SK-N-SH treated with all-trans-retinoic acid at 6 μM for 48 hours (cell line): ENCODE results near the gene AKAP6.

Experiments used
- ATAC-seq: fragments of 200-7000 bp; cut with Tn5 transposase; 3 replicates; pipeline ENCODE4 v1.9.1; 2020; ENCODE audit warnings: mild to moderate bottlenecking, moderate library complexity
- ARNTL ChIP-seq: fragments of 450-650 bp; formaldehyde crosslinking; IDR thresholded peaks from 2 replicates; pipeline ENCODE4 v1.5.0; 2020; ENCODE audit warnings: low read depth, mild to moderate bottlenecking, moderate library complexity, borderline replicate concordance
- ESRRG ChIP-seq: fragments of 250-450 bp; sonication (Bioruptor Pico); IDR thresholded peaks from 2 replicates; pipeline ENCODE4 v1.6.1; 2021; ENCODE audit warnings: mild to moderate bottlenecking
- ISL1 ChIP-seq: fragments of 250-450 bp; sonication (Bioruptor Pico); IDR thresholded peaks from 2 replicates; pipeline ENCODE4 v2.1.2; 2022; ENCODE audit warnings: mild to moderate bottlenecking, moderate library complexity
- OSR1 ChIP-seq: fragments of 250-450 bp; sonication (Bioruptor Pico); IDR thresholded peaks from 2 replicates; pipeline ENCODE4 v1.8.0; 2022; ENCODE audit warnings: moderate library complexity, mild to moderate bottlenecking, inconsistent platforms
- PPARA ChIP-seq: fragments of 250-450 bp; sonication (Bioruptor Pico); IDR thresholded peaks from 2 replicates; pipeline ENCODE4 v1.5.0; 2020; ENCODE audit warnings: mild to moderate bottlenecking, borderline replicate concordance
- RARB ChIP-seq: fragments of 250-450 bp; sonication (Bioruptor Pico); IDR thresholded peaks from 2 replicates; pipeline ENCODE4 v1.8.0; 2021; ENCODE audit warnings: mild to moderate bottlenecking, moderate library complexity
- TCF4 ChIP-seq: fragments of 250-450 bp; sonication (Bioruptor Pico); IDR thresholded peaks from 2 replicates; pipeline ENCODE4 v1.8.0; 2021; ENCODE audit warnings: mild to moderate bottlenecking, moderate library complexity, borderline replicate concordance
- TOX ChIP-seq: fragments of 250-450 bp; sonication (Bioruptor Pico); IDR thresholded peaks from 2 replicates; pipeline ENCODE4 v1.8.0; 2021; ENCODE audit warnings: mild to moderate bottlenecking, moderate library complexity, borderline replicate concordance
- ZC3H10 ChIP-seq: fragments of 250-450 bp; sonication (Bioruptor Pico); IDR thresholded peaks from 2 replicates; pipeline ENCODE4 v1.5.1; 2021; ENCODE audit warnings: mild to moderate bottlenecking, moderate library complexity
- ZFP3 ChIP-seq: fragments of 250-450 bp; sonication (Bioruptor Pico); IDR thresholded peaks from 2 replicates; pipeline ENCODE4 v1.5.0; 2020; ENCODE audit warnings: mild to moderate bottlenecking, moderate library complexity
- ZFP30 ChIP-seq: fragments of 450-650 bp; formaldehyde crosslinking; IDR thresholded peaks from 2 replicates; pipeline ENCODE4 v1.5.0; 2022; ENCODE audit warnings: mild to moderate bottlenecking, moderate library complexity
- ZNF565 ChIP-seq: fragments of 450-650 bp; formaldehyde crosslinking; conservative IDR thresholded peaks from 2 replicates; pipeline ENCODE4 v1.5.0; 2020; ENCODE audit warnings: low read depth, mild to moderate bottlenecking, moderate library complexity
- ZNF8 ChIP-seq: fragments of 450-650 bp; formaldehyde crosslinking; IDR thresholded peaks from 2 replicates; pipeline ENCODE4 v1.5.0; 2020; ENCODE audit warnings: mild to moderate bottlenecking, moderate library complexity
- TF ChIP-seq, protein P1 (sequence below): fragments of 250-450 bp; sonication (Bioruptor Pico); IDR thresholded peaks from 2 replicates; pipeline ENCODE4 v1.5.1; 2020; ENCODE audit warnings: low read depth, mild to moderate bottlenecking, moderate library complexity
- TF ChIP-seq, protein P2 (sequence below): fragments of 250-450 bp; sonication (Bioruptor Pico); IDR thresholded peaks from 2 replicates; pipeline ENCODE4 v1.8.0; 2020; ENCODE audit warnings: mild to moderate bottlenecking, moderate library complexity, borderline replicate concordance
- TF ChIP-seq, protein P3 (sequence below): fragments of 250-450 bp; sonication (Bioruptor Pico); IDR thresholded peaks from 2 replicates; pipeline ENCODE4 v1.5.0; 2020; ENCODE audit warnings: mild to moderate bottlenecking, moderate library complexity
- TF ChIP-seq, protein P4 (sequence below): fragments of 250-450 bp; sonication (Bioruptor Pico); IDR thresholded peaks from 2 replicates; pipeline ENCODE4 v1.8.0; 2021; ENCODE audit warnings: low read depth, mild to moderate bottlenecking, moderate library complexity, borderline replicate concordance
- TF ChIP-seq, protein P5 (sequence below): fragments of 250-450 bp; sonication (Bioruptor Pico); IDR thresholded peaks from 2 replicates; pipeline ENCODE4 v1.5.1; 2021; ENCODE audit warnings: mild to moderate bottlenecking, moderate library complexity

AKAP6 gene

DNA sequence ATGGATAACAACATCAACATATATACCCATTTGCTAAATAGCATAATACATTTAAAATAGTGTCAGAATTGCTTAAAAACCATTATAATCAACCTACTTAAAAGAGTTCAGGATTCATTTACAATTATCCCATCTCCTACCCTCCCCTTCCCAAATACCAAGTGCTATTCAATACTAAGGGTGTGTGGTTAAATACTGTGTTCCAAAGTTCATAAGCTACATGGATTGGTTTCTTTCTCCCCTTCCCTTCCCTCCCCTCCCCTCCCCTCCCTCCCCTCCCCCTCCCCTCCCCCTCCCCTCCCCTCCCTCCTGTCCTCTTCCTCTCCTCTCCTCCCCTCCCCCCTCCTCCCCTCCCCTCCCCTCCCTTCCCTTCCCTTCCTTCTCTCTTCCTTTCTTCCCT is 512.6 kb downstream of the AKAP6 start:
- TF ChIP-seq, protein P1, sequence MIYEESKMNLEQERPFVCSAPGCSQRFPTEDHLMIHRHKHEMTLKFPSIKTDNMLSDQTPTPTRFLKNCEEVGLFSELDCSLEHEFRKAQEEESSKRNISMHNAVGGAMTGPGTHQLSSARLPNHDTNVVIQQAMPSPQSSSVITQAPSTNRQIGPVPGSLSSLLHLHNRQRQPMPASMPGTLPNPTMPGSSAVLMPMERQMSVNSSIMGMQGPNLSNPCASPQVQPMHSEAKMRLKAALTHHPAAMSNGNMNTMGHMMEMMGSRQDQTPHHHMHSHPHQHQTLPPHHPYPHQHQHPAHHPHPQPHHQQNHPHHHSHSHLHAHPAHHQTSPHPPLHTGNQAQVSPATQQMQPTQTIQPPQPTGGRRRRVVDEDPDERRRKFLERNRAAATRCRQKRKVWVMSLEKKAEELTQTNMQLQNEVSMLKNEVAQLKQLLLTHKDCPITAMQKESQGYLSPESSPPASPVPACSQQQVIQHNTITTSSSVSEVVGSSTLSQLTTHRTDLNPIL (CRISPR knock-in tag): no peak
- TF ChIP-seq TCF4 (no peak), ZFP30 (CRISPR knock-in tag) (no peak), ARNTL (no peak)
- TF ChIP-seq, protein P2, sequence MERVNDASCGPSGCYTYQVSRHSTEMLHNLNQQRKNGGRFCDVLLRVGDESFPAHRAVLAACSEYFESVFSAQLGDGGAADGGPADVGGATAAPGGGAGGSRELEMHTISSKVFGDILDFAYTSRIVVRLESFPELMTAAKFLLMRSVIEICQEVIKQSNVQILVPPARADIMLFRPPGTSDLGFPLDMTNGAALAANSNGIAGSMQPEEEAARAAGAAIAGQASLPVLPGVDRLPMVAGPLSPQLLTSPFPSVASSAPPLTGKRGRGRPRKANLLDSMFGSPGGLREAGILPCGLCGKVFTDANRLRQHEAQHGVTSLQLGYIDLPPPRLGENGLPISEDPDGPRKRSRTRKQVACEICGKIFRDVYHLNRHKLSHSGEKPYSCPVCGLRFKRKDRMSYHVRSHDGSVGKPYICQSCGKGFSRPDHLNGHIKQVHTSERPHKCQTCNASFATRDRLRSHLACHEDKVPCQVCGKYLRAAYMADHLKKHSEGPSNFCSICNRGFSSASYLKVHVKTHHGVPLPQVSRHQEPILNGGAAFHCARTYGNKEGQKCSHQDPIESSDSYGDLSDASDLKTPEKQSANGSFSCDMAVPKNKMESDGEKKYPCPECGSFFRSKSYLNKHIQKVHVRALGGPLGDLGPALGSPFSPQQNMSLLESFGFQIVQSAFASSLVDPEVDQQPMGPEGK (CRISPR knock-in tag): no peak
- TF ChIP-seq, all 23 proteins: peak for 0
- no peak for ATAC-seq

DNA sequence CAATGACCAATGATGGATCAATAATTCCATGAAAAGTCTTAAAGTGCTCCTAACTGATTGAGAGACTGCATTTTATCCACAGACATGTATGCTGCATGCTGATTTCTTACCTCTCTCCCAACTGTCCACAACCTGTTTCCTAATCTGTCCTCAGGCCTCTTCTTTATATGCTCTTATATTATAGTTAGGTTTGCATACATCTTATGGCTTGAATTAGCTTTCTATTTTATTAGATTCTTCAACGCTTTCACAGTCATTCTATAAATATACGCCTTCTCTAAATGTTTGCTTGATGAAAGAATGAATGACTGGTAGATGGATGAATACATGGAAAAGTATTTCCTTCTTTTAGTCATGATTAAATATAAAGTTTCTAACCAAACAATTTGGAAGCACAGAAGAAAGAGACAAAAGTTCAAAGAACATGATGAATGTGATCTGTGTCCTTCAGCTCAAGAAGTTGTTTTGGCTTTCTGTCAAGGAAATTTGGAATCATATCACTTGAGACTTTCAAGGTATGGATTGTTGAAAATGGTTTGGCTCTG is 517.8 kb downstream of the AKAP6 start:
- ATAC-seq: no peak
- TF ChIP-seq, protein P3, sequence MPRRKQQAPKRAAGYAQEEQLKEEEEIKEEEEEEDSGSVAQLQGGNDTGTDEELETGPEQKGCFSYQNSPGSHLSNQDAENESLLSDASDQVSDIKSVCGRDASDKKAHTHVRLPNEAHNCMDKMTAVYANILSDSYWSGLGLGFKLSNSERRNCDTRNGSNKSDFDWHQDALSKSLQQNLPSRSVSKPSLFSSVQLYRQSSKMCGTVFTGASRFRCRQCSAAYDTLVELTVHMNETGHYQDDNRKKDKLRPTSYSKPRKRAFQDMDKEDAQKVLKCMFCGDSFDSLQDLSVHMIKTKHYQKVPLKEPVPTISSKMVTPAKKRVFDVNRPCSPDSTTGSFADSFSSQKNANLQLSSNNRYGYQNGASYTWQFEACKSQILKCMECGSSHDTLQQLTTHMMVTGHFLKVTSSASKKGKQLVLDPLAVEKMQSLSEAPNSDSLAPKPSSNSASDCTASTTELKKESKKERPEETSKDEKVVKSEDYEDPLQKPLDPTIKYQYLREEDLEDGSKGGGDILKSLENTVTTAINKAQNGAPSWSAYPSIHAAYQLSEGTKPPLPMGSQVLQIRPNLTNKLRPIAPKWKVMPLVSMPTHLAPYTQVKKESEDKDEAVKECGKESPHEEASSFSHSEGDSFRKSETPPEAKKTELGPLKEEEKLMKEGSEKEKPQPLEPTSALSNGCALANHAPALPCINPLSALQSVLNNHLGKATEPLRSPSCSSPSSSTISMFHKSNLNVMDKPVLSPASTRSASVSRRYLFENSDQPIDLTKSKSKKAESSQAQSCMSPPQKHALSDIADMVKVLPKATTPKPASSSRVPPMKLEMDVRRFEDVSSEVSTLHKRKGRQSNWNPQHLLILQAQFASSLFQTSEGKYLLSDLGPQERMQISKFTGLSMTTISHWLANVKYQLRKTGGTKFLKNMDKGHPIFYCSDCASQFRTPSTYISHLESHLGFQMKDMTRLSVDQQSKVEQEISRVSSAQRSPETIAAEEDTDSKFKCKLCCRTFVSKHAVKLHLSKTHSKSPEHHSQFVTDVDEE (CRISPR knock-in tag): no peak
- TF ChIP-seq ARNTL: no peak
- no peak for TF ChIP-seq PPARA (CRISPR knock-in tag)
- TF ChIP-seq, protein P4, sequence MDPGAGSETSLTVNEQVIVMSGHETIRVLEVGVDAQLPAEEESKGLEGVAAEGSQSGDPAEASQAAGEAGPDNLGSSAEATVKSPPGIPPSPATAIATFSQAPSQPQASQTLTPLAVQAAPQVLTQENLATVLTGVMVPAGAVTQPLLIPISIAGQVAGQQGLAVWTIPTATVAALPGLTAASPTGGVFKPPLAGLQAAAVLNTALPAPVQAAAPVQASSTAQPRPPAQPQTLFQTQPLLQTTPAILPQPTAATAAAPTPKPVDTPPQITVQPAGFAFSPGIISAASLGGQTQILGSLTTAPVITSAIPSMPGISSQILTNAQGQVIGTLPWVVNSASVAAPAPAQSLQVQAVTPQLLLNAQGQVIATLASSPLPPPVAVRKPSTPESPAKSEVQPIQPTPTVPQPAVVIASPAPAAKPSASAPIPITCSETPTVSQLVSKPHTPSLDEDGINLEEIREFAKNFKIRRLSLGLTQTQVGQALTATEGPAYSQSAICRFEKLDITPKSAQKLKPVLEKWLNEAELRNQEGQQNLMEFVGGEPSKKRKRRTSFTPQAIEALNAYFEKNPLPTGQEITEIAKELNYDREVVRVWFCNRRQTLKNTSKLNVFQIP (CRISPR knock-in tag): no peak
- TF ChIP-seq, protein P1 (CRISPR knock-in tag): no peak
- TF ChIP-seq ZNF565 (CRISPR knock-in tag): no peak
- TF ChIP-seq TCF4: no peak
- TF ChIP-seq ESRRG (CRISPR knock-in tag): no peak
- TF ChIP-seq, protein P5, sequence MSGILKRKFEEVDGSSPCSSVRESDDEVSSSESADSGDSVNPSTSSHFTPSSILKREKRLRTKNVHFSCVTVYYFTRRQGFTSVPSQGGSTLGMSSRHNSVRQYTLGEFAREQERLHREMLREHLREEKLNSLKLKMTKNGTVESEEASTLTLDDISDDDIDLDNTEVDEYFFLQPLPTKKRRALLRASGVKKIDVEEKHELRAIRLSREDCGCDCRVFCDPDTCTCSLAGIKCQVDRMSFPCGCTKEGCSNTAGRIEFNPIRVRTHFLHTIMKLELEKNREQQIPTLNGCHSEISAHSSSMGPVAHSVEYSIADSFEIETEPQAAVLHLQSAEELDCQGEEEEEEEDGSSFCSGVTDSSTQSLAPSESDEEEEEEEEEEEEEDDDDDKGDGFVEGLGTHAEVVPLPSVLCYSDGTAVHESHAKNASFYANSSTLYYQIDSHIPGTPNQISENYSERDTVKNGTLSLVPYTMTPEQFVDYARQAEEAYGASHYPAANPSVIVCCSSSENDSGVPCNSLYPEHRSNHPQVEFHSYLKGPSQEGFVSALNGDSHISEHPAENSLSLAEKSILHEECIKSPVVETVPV: no peak
- no peak for TF ChIP-seq ZFP30 (CRISPR knock-in tag)
- TF ChIP-seq ZNF8 (CRISPR knock-in tag): no peak
- TF ChIP-seq RARB: no peak

DNA sequence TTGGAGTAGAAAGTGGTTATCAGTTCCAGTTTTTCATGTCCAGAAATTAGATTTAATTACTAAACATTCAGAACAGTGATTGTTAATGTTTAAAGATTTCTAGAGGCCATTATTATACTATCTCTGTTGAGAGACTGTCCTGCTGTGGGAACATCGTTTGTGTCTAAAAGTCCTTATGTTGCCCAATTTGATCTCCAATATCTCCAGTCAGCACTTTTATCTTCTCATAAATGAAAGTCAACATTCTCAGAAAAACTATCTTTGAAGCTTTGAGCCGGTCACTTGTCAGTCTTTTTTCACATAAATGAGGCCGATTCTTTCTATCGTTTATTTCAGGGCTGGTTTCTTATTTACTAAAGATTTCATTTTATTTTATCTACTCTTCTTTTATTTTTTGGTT is 518.8 kb downstream of the AKAP6 start:
- no peak for ATAC-seq
- TF ChIP-seq TOX (CRISPR knock-in tag) (no peak), ZFP3 (no peak), ZNF8 (CRISPR knock-in tag) (no peak), ZC3H10 (CRISPR knock-in tag) (no peak), OSR1 (CRISPR knock-in tag) (no peak), TCF4 (no peak), ISL1 (no peak), ESRRG (CRISPR knock-in tag) (no peak)
- TF ChIP-seq, protein P3 (CRISPR knock-in tag): no peak
